ENCODE measurements around the gene CYP1A2.

GRCh38 chr15:74726774-74727164, 21.9 kb upstream of the CYP1A2 start:
- TF ChIP-seq POLR2A (conservative IDR thresholded peaks at IDR 0.05) (no peak), TAF9B (IDR thresholded peaks at IDR 0.05; ENCODE audit: partially characterized antibody) (no peak), CTCF (IDR thresholded peaks at IDR 0.05 in 2 of 3, conservative IDR thresholded peaks at IDR 0.05 in 1 of 3; ENCODE audit: insufficient read depth in 2 of 3, low read depth in 1 of 3, low read length in 3 of 3) (no peak), GTF2F1 (IDR thresholded peaks at IDR 0.05; ENCODE audit: low read depth, low read length) (no peak), STAT6 (CRISPR knock-in tag; IDR thresholded peaks at IDR 0.05) (no peak), RFX5 (IDR thresholded peaks at IDR 0.05; ENCODE audit: low read depth, low read length) (no peak), RCOR1 (IDR thresholded peaks at IDR 0.05; ENCODE audit: borderline replicate concordance in 1 of 2, low read depth in 2 of 2, low read length in 2 of 2) (no peak), DPF2 (IDR thresholded peaks at IDR 0.05) (no peak)

Measured in K562 (cell line).